Measurements from ENCODE around the gene KIF3B.
"Not testable (repeated sequence)": the region's sequence is repeated elsewhere in the genome, so short reads cannot be mapped to it uniquely, and the experiment has no call there.

KIF3B gene

DNA sequence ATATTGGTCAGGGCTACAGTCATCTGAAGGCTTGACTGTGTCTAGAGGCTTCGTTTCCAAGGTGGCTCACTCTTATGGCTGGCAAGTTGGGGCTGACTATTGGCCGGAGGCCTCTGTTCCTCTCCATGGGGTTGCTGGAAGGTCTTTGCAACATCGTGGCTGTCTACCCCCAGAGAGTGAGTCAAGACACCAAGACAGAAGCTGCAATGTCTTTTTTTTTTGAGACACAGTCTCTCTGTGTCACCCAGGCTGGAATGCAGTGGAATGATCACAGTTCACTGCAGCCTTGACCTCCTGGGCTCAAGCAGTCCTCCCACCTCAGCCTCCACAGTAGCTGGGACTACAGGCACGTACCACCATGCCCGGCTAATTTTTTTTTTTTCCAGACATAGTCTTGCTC is 29.4 kb upstream of the KIF3B start:
- DNase-seq (ENCODE audit: low read depth in 2 of 2) = no peak

DNA sequence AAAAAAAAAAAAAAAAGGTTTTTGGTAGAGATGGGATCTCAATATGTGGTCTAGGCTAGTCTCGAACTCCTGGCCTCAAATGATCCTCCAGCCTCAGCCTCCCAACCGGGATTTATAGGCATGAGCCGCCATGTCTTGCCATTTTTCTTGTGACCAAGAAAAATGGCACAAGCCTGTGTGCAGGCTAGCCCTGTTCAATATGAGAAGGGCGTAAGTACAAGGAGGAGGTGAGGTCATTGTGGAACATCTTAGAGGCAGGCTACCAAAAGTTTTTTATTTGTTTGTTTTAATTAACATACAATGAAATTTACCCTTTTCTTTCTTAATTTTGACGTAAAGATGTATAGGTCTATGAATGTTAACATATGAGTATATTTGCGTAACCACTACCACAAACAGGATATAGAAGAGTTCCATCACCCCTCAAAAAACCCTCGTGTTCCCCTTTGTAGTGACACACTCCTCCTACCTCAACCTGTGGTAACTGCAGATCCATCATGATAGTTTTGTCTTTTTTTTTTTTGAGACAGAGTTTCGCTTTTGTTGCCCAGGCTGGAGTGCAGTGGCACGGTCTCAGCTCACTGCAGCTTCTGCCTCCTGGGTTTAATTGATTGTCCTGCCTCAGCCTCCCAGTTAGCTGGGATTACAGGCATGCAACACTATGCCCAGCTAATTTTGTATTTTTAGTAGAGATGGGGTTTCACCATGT is 28.3 kb upstream of the KIF3B start:
- no peak for DNase-seq (ENCODE audit: low read depth in 2 of 2)

DNA sequence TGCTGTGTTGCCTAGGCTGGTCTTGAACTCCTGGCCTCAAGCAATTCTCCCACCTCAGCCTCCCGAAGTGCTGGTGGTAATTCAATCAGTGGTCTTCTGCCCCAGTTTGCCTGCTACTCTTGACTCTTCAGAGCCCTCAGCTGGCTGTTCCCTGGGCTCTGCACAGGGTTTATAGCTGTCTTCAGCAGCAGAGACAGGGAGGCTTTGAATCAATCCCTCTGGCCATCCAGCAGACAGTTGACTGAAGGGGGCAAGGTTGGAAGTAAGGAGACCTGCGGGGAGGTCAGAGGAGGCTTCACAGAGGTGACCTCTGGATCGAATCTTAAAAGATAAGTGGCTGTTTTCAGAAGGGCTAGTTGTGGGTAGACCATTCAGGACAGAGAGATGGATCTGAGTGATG is 26.0 kb upstream of the KIF3B start:
- DNase-seq (ENCODE audit: low read depth in 2 of 2) = no peak

DNA sequence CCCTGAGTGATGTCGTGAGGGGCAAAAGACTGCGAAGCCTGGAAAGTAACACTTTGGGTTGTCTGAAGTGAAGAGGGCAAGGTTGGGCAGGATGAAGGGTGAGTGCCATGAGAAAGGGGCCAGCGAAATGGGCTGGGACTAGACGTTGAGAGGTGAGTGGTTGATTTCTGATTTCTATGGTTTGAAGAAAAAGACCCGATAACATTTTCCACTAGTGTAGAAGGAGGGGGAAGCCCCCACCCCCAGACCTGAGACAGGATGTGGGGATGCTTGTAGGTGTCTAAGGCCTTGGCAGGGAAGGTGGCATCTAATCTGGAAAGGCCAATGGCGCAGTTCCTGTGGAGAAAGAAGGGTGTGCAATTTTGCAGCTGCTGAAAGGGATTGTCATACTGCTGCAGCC is 25.3 kb upstream of the KIF3B start:
- peak in 1 of 2 donors; percentile 66 for DNase-seq (ENCODE audit: low read depth in 2 of 2)

DNA sequence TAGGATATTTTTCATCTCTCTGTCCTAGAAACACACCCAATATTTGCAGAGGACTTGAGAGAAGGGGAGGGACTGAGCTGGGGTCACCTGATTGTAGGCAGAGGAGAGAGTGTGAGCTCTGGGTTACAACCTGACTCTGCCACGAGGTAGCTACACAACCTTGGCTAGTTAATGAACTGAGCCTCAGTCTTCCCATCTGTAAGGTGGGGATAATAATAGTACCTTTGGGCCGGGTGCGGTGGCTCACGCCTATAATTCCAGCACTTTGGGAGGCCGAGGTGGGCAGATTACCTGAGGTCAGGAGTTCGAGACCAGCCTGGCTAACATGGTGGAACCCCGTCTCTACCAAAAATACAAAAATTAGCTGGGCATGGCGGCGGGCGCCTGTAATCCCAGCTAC is 16.5 kb upstream of the KIF3B start:
- not testable (repeated sequence) for DNase-seq (ENCODE audit: low read depth in 2 of 2)

DNA sequence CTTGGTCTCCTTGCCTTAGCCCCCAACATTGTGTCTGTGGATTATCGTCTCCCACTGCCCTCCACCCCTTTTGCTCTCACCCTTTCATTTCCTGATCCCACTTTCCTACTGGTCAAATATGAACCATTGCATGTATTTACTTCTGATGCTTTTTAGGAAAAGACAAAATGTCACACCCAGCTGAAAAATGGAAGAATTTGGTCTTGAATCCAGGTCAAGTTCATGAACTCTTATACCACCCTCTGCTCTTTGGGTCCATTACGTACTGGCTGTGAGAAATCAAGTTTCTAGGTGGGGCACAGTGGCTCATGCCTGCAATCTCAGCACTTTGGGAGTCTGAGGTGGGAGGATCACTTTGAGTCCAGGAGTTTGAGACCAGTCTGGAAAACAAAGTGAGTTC is 15.8 kb upstream of the KIF3B start:
- DNase-seq (ENCODE audit: low read depth in 2 of 2) = no peak

DNA sequence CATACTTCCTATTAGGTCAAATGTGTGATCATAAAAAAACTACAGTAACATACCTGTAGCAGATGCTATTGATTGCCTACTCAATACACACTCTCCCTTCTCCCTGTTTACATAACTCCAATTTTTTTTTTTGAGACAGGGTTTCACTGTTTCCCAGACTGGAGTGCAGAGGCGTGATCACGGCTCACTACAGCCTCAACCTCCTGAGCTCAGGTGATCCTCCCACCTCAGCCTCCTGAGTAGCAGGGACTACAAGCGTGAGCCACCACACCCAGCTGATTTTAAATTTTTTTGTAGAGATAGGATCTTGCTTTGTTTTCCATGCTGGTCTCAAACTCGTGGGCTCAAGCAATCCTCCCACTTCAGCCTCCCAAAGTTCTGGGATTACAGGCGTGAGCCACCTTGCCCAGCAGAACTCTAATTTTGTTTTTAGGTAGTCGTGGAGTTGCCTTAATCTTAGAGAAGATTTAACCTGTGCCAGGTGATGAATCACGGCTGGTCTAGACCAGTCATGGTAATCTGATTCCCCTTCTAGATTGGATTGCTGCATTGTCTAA is 14.0 kb upstream of the KIF3B start:
- DNase-seq (ENCODE audit: low read depth in 2 of 2) = no peak

DNA sequence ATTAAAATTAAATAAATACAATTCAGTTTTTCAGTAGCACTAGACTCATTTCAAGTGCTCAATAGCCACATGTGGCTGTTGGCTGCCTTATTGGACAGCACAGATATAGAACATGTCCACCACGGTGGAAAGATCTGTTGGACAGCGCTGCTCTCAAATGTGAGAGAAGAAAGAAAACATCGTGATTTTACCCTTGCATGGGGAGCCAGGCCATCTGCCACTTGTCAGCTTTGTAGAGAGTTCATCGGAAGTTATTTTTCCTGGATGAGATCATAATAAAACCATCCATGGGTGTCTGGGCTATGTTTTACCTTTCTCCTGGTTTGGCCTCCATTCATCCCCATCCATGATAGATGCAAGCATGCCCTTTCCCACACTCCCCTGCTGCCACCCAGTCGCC is 5.8 kb upstream of the KIF3B start:
- DNase-seq (ENCODE audit: low read depth in 2 of 2) = no peak

DNA sequence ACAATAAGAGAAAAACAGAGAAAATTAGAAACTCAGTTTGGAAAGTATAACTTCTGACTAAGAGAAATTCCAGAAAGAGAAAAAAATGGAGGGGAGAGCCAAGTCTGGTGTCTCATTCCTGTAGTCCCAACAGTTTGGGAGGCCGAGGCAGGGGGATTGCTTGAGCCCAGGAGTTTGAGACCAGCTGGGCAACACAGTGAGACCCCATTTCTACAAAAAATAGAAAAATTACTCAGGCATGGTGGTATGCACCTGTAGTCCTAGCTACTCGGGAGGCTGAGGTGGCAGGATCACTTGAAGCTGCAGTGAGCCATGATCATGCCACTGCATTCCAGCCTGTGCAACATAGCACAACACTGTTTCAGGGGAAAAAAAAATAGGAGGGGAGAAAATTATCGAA is 3.1 kb upstream of the KIF3B start:
- DNase-seq (ENCODE audit: low read depth in 2 of 2) = no peak

DNA sequence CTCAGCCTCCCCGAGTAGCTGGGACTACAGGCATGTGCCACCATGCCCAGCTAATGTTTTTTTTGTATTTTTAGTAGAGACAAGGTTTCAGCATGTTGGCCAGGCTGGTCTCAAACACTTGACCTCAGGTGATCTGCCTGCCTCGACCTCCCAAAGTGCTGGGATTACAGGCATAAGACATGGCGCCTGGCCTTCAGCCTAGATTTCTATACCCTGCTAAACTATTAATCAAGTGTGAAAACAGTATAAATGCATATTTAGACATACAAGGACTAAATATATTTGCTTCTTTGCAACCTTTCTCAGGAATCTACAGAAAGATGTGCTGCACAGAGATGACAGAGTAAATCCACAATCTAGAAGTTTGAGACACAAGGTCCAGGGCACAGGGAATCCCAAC is 2.3 kb upstream of the KIF3B start:
- not testable (repeated sequence) for DNase-seq (ENCODE audit: low read depth in 2 of 2)

DNA sequence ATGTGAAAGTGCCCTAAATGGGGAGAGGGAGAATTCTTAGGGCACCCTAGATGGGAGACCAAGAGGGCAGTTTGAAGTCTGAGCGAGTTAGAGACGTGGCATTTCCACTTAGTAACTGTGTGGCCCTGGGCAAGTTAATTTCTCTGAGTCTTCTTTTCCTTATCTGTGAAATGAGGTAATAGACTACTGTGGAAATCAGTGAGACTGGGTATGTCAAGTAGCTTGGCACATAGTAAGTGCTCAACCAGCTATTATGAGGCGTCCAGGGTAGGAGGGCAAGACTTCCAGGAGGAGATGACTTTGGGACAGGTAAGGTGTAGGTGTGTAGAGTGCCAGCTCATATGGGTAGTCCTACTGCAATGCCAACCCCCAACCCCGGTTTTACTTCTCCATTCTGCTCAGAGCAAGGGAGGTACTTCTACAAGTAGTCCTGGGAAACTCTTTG is 770 bp downstream of the KIF3B start:
- DNase-seq (ENCODE audit: low read depth in 2 of 2) = no peak

DNA sequence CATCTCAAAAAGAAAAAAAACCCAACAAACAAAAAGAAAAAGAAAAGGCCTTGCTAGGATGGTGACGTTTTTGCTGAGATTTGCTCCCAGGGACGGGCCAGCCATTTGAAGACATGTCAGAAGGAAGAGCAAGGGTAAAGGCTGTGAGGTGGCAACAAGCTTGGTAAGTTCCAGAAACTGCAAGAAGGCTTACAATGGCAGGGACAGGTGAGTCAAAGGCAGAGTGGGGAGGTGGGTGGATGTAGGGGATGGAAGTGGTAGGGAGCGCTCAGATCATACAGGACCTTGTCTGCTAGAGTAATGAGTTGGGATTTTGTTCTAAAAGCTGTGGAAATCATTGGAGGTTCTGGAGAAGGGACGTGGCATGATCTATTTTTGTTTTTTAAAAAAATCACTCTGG is 4.3 kb downstream of the KIF3B start:
- no peak for DNase-seq (ENCODE audit: low read depth in 2 of 2)

DNA sequence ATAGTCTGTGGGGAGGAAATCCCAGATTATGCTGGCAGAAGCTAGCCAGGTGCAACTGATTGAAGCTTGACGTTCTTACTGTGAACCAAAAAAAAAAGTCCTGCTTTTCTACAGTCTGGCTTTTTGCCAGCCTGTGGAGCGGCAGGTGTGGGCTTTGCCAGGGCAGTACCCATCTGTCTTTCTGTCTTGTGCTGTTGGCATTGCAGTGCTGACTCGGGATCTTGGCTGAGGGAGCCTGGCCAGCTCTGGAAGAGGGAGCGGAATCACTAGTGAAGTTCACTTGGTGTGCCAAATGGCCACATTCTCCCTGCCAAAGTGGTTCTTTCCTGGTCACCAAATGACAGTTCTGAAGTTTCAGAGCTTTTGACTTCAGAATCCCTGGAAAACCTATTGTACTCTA is 5.0 kb downstream of the KIF3B start:
- no peak for DNase-seq (ENCODE audit: low read depth in 2 of 2)

DNA sequence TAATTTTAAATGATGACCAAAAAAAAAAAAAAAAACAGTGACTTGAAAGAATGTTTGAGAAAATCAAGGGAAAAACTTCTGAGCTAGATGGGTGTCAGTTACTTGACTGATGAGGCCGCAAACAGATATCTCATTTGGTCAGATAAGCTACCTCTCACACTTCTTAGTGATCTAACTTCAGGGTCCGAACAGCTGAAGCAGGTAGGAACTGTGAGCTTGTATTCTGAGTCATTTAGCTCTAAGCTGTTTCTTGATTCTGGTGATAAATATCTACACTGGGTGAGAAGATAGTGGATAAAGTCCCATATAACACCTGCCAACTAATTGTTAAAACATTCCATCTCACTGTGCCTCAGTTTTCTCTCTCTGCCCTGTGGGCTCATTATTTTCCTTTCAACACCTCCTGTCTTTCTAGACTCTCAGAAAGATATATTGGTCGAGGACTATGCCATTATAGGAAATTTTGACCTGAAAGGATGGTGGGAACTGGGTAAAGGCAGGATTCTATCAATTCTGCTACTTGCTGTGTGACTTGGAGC is 7.7 kb downstream of the KIF3B start:
- no peak for DNase-seq (ENCODE audit: low read depth in 2 of 2)

DNA sequence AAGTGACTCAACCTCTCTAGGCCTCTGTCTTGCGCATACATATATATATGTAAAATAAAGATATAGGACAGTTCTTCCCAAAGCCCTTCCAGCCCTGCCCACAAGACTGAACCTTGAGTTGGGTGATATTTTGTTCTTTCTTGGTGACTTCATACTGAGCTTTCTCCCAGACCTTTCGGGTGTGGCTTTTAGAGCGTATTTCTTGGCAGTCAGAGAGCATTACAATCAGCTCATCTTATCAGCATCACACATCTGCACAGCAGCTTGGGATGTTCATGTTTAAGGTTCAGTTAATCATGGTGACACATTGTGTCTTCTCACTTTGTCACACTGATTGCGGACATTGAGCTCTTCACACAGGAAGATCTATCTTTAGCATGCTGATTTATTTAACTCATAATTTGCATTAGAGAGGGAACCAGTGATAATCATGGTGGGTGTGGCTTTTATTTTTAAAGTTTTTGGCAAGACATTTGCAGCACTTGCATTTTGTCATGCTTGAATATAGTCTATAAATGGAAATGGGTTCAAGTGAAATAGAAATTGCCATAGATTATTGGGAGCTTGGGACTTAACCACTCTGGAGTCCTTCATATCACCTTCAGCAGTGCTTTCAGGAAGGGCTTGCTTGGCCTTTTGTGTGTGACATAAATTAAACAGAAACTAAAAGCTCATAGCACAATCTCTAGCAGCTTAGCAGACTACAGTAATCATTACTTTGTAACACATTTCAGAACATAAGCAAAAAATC is 8.3 kb downstream of the KIF3B start:
- no peak for DNase-seq (ENCODE audit: low read depth in 2 of 2)

DNA sequence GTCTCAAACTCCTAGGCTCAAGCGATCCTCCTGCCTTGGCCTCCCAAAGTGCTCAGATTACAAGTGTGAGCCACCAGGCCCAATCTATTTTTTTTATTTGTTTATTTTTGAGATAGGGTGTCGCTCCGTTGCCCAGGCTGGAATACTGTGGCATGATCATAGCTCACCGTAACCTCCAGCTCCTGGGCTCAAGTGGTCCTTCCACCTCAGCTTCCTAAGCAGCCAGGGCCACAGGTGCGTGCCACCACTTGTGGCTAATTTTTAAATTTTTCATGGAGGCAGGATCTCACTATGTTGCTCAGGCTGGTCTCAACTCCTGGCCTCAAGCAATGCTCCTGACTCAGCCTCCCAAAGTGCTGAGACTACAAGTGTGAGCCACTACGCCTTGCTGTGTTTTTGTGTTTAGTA is 9.8 kb downstream of the KIF3B start:
- DNase-seq (ENCODE audit: low read depth in 2 of 2) = no peak

DNA sequence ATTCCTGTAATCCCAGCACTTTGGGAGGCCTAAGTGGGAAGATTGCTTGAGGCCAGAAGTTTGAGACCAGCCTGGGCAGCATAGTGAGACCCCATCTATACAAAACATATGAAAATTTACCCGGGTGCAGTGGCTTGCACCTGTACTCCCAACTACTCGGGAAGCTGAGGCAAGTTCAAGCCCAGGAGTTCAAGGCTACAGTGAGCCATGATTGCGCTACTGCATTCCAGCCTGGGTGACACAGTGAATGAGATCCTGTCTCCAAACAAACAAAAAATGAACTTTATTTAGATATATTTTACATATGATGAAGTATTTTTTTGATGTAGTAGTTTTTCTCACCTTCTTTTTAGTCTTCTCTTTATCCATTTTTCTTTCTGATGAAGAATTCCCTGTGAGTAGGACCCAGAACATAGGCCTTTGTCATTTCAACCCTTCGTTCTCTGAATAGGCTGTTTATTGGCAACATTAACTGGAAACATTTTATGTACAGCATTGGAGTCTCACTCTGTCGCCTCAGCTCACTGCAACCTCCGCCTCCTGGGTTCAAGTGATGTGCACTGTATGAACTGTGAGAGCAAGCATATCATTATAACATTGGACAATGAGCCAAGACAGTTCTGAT is 10.9 kb downstream of the KIF3B start:
- no peak for DNase-seq (ENCODE audit: low read depth in 2 of 2)

DNA sequence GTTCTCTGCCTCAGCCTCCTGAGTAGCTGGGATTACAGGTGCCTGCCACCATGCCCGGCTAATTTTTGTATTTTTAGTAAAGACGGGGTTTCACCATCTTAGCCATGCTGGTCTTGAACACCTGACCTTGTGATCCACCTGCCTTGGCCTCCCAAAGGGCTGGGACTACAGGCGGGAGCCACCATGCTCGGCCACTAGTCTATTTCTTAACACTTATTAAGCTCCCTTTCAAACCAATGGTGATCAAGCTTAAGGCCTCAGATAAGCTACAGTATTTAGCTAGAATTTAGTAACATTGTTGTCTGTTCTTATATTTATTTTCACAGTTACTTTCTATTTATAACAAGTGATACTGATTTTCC is 11.8 kb downstream of the KIF3B start:
- DNase-seq (ENCODE audit: low read depth in 2 of 2) = not testable (repeated sequence)

DNA sequence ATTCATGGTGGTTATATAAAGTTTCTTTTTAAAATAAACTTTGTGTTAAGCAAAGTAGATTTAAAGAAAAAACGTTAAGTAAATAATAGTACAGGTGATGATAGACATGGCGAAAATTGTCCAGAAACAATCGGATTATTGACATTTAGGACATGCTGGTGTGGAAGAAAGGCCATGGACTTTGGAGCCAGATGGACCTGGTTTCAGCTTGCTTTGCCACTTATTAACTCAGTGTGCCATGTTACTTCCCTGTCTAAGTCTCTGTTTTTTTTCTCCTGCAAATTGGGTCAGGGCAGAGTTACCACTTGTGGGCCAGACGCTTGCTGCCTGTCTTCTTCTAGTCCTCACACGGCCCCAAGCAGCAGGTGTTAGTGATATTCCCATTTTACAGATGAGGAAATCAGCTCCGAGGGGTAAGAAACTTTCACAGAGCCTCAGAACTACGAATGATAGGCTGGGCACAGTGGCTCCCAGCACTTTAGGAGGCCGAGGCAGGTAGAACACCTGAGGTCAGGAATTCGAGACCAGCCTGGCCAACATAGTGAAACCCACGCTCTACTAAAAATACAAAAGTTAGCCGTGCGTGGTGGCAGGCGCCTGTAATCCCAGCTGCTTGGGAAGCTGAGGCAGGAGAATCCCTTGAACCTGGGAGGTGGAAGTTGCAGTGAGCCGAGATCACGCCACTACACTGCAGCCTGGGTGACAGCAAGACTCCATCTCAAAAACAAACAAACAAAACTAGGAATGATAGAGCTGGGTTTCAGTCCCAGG is 12.4 kb downstream of the KIF3B start:
- DNase-seq (ENCODE audit: low read depth in 2 of 2) = no peak

DNA sequence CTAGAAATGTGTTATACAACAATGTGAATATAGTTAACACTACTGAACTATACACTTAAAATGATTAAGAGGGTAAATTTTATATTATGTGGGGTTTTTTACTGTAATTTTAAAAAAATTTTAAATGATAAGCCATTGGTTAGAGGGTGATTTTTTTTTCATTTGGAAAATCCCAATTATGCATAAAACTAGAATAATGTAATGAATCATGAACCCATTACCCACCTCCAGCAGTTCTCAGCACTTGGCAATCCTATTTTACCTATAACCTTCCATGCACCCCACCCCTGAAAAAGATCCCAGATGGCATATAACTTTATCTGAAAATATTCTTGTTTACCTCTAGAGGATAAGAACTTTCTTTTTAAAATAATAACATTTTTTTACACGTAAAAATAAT is 13.7 kb downstream of the KIF3B start:
- no peak for DNase-seq (ENCODE audit: low read depth in 2 of 2)

DNA sequence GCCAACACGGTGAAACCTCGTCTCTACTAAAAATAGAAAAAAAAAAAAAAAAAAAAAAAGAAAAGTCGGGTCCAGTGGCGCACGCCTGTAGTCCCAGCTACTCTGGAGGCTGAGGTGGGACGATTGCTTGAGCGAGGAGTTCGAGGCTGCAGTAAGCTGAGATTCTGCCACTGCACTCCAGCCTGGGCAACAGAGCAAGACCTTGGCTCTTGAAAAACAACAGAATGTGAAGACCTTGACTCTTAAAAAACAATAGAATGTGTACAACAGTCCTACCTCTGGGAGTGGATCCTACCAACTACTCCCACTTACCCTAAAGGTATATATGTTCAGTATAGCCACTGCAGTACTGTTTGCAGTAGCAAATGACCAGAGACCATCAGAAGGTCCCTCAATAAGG is 15.1 kb downstream of the KIF3B start:
- DNase-seq (ENCODE audit: low read depth in 2 of 2) = no peak

DNA sequence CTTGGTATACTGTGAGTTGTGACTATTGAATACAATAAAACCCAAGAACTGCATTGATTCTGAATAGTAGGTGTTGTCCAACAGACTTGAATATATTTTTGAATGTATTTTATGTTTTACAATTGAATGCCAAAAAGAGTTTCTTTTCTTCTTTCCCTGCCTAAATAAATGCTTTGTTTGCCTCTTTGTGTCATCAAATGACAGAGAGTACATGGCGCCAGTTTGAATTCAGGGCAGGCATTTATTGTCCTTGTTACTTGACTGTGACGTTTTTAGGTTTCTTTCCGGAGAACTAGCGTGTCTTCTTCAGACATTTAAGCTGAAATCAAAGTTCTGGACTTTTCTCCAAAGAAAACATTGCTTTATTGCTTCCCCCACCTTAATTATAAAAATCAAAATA is 16.6 kb downstream of the KIF3B start:
- DNase-seq (ENCODE audit: low read depth in 2 of 2) = no peak
